ENCODE data around the gene ALPK3.

ALPK3 gene

GRCh38 chr15:84893607-84894006 lies 76.5 kb downstream of the ALPK3 start:
- no peak for DNase-seq (ENCODE audit: low read depth in 2 of 2)

- DNase-seq (ENCODE audit: low read depth in 2 of 2): no peak
Observed at GRCh38 chr15:84894736-84895425, 77.7 kb downstream of the ALPK3 start.

- DNase-seq (ENCODE audit: low read depth in 2 of 2): no peak
Observed at GRCh38 chr15:84898761-84899160, 81.6 kb downstream of the ALPK3 start.

GRCh38 chr15:84899750-84900149 lies 82.6 kb downstream of the ALPK3 start:
- DNase-seq (ENCODE audit: low read depth in 2 of 2): no peak

GRCh38 chr15:84901540-84901939 lies 84.4 kb downstream of the ALPK3 start:
- DNase-seq (ENCODE audit: low read depth in 2 of 2): no peak

GRCh38 chr15:84903751-84904150 lies 86.6 kb downstream of the ALPK3 start:
- no peak for DNase-seq (ENCODE audit: low read depth in 2 of 2)

GRCh38 chr15:84904419-84904818 lies 87.3 kb downstream of the ALPK3 start:
- no peak for DNase-seq (ENCODE audit: low read depth in 2 of 2)

- no peak for DNase-seq (ENCODE audit: low read depth in 2 of 2)
Observed at GRCh38 chr15:84905016-84905916, 88.1 kb downstream of the ALPK3 start.

GRCh38 chr15:84907731-84908130 lies 90.6 kb downstream of the ALPK3 start:
- no peak for DNase-seq (ENCODE audit: low read depth in 2 of 2)

GRCh38 chr15:84908564-84908963 lies 91.4 kb downstream of the ALPK3 start:
- no peak for DNase-seq (ENCODE audit: low read depth in 2 of 2)

- DNase-seq (ENCODE audit: low read depth in 2 of 2): no peak
Observed at GRCh38 chr15:84909029-84909428, 91.9 kb downstream of the ALPK3 start.

GRCh38 chr15:84909782-84910181 lies 92.6 kb downstream of the ALPK3 start:
- no peak for DNase-seq (ENCODE audit: low read depth in 2 of 2)

- no peak for DNase-seq (ENCODE audit: low read depth in 2 of 2)
Observed at GRCh38 chr15:84910928-84911623, 93.9 kb downstream of the ALPK3 start.

GRCh38 chr15:84911879-84912660 lies 94.9 kb downstream of the ALPK3 start:
- no peak for DNase-seq (ENCODE audit: low read depth in 2 of 2)

GRCh38 chr15:84913360-84913723 lies 96.2 kb downstream of the ALPK3 start:
- DNase-seq (ENCODE audit: low read depth in 2 of 2): no peak

- DNase-seq (ENCODE audit: low read depth in 2 of 2): no peak
Observed at GRCh38 chr15:84914351-84914750, 97.2 kb downstream of the ALPK3 start.

- DNase-seq (ENCODE audit: low read depth in 2 of 2): peak; percentile 37 to 43
Observed at GRCh38 chr15:84914909-84915605, 97.9 kb downstream of the ALPK3 start.

- no peak for DNase-seq (ENCODE audit: low read depth in 2 of 2)
Observed at GRCh38 chr15:84915606-84915958, 98.4 kb downstream of the ALPK3 start.

GRCh38 chr15:84917452-84917851 lies 100.3 kb downstream of the ALPK3 start:
- DNase-seq (ENCODE audit: low read depth in 2 of 2): no peak

- DNase-seq (ENCODE audit: low read depth in 2 of 2): no peak
Observed at GRCh38 chr15:84919106-84919667, 102.0 kb downstream of the ALPK3 start.

GRCh38 chr15:84921121-84921520 lies 104.0 kb downstream of the ALPK3 start:
- DNase-seq (ENCODE audit: low read depth in 2 of 2): no peak

Measured in stimulated activated CD4-positive, alpha-beta T cell treated with anti-CD3 and anti-CD28 coated beads, Interleukin-4, amount 100 ng/mL, for 48 hours (primary cell).